CD4-positive, alpha-beta T cell treated with Interferon gamma for 1 hour (primary cell): ENCODE measurements around the gene KRT34.

Experiments
- DNase-seq: peaks from one replicate; pipeline ENCODE4 v3.0.0-alpha.2; 2020

The KRT34 gene

GRCh38 chr17:41328207-41328606, 53.9 kb downstream of the KRT34 start:
- DNase-seq, result no peak
